ENCODE results near the gene IL1B.

Gene IL1B

DNA sequence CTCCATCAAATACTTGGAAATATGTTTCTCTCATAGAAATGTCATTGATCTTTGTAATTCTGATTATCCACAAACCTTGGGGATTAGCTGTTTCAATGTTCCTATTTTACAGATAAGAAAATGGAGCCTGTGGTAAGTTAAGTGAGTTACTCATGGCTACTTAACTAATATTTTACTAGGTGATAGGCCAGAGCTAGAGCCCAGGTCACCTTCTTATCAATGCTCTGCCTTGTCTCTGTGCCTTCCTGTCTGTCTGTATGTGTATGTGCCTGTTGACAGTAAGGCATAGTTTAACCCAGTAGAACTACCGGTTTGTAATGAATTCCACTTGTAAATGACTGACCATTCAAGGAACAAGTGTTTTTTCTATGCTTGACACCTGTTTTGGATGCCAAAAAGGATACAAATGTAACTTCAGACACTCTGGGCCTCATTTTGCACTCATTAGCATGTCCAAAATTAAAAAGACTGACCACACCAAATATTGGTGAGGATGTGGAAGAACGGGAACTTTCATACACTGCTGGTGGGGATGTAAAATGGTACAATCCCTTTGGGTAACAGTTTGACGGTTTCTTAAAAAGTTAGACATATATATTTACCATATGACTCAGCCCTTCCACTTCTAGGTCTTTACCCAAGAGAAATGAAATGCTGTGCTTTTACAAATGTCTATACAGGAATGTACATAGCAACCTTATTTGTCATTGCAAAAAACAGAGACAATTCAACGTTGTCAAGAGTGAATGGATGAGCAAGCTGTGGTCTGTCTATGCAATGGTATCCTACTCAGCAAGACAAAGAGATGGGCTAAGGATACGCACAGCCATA lies 32.7 kb downstream of the IL1B start:
- DNase-seq = no peak

DNA sequence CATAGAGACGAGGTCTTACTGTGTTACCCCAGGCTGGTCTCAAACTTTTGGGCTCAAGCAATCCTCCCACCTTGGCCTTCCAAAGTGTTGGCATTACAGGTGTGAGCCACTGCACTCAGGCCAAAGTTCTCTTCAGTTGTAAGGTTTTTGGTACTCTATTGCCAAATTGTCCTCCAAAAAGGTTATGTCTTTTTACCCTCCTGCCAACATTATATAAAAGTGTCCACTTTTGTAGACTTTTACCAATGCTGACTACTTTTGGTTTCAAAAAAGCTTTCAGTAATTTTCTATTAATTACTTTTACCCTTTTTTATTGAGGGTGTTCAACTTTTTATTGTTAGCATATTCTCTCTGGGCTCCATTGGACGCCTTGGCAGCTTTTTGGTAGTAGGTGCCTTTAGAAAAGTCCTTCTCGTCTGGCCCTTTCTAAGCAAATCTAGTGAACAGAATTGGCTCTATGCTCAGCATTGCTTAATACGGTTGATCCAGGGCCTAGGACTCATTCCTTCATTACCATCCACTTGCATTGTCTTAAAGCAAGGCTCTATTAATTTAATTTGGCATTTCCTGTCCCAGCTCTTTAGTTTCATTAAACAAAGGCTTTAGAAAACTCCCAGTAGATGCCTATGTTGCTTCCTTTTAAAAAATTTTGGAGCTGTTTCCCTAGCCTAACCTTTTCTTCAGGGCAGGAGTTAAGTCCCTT lies 35.5 kb downstream of the IL1B start:
- no peak for DNase-seq

DNA sequence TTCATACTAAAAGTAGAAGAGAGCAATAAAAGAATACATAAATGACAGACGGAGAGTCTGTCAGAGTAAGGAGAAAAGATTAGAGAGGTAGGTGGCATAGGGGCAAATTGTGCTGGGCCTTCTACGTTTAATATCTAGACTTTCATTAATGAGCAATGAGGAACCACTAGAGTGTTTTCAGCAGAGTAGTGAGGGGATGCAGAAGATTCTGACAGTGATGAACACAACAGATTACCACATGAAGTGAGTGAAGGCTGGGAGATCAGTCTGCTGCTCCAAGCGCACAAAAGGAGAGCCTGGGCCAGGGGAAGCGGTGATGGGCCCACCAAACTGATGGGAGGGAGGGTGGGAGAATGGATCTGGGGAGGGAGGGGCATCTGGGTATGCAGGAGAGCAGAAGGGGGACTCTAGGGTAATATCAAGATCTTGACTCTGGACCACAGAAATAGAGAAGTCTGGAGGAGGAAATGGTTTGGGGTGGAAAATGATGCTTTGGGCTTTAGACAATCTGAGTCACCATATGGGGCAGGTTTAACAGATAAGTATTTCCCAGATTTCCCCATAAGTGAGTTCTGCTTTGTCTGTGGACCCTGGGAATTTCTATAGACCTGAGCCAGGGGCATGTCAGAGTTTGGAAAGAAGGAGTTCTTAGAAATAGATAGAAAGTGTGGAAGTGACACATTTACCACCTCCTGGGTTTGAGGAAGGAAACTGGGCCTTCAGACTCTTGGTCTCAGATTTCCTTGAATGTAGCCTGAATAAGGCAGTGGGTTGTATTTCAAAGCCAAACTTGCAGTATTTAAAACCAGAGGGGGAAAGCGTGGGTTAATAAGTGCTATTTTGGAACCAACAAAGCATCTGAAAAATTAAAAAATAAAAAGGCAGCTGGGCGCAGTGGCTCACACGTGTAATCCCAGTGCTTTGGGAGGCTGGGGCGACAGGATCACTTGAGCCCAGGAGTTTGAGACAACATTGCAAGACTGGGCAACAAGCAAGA lies 37.3 kb downstream of the IL1B start:
- DNase-seq = no peak

DNA sequence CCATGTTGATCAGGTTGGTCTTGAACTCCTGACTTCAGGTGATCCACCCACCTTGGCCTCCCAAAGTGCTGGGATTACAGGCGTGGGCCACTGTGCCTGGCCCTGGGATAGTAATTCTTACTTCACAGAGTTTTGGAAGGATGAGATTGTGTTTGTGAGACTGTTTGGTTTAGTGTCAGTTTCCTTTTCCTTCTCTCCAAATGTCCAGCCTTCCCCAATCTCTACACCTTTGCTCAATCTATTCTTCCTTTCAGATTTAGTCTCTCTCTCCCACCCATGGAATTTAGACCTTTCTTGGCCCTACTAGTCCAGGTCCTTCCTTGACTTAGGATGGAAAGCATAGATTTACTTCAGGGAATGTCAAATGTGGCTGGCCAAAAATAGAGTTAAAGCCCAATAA lies 40.1 kb downstream of the IL1B start:
- no peak for DNase-seq

DNA sequence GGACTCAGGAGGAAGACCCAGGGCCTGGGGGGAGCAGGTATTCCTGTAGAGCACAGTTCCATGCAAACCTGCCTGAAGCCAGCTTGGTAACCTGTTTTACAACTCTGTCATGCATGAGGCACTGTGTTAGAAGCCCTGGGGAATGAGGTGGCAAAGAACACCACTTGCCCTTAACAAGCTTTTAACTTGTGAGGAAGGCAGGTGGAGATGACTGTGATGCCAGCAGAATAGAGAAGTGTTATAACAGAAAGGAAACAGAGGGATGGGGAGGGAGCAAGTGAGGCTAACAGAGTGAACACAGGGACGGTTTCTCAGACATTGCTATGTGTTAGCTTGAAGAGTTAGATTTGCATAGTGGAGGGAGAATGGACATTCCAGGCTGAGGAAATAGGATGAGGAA lies 40.8 kb downstream of the IL1B start:
- no peak for DNase-seq

DNA sequence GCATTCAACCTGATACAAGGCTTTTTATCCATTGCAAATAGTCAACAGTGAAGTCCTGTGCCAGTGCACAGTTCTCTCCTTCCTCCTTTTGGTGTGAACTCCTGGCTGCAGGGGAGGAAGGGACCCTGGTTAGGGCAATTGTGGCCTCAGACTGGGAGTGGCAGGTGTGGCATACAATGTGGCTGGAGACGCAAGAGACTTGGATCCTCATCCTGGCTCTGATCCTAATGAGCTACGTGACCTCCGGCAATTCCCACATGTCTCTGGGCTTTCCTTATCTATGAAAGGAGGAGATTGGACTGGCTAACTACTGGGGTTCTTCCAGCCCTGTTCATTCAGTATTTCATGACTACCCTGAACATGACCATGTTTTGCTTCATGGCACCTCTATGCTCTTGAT lies 41.7 kb downstream of the IL1B start:
- DNase-seq = no peak

DNA sequence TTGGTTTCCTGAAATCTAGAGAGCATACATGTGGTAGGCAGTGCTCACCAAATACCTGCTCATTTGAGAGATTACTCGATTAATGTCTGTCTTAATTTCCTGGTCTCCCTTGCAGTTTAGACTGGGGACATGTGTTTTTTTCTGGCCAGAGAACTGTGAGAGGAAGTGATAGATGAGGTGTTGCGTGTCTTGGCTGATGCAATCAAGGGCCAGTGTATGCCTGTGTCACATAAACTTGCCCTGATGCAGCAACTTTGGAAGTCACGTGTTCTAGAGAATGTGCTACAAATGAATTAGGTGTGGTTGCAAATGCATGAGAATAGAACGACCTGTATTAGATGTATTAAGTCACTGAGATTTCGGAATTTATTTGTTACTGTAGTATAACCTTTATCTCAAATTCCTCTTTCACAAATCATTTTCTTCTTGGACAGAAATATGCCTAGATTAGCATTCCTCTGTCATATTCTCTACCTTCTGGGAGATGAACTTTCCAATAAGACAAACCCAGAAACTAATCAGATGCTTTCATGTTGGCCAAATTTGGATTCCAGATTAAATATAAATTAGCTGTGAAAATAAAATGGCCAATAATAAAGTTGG lies 42.3 kb downstream of the IL1B start:
- peak; percentile 41 for DNase-seq

DNA sequence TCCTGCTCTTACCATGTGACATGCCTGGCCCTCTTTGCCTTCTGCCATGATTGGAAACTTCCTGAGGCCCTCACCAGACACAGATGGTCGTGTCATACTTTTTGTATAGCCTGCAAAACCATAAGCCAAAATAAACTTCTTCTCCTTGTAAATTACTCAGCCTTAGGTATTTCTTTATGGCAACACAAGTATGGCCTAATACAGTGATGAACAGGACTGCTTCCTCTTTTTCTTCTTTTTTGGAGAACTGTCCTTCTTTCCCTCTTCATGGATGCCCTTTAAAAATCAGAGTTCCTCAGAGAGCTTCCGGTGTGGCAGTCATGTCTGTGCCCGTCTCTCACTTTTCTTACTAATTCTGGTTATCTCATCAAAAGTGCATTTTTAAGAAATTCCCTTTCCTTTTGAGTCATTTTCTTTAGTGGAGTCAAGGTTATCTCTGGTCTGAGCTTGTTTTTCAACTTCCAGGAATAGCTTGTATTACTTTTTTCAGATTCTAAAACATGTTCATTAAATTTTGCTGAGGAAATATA lies 43.1 kb downstream of the IL1B start:
- no peak for DNase-seq

DNA sequence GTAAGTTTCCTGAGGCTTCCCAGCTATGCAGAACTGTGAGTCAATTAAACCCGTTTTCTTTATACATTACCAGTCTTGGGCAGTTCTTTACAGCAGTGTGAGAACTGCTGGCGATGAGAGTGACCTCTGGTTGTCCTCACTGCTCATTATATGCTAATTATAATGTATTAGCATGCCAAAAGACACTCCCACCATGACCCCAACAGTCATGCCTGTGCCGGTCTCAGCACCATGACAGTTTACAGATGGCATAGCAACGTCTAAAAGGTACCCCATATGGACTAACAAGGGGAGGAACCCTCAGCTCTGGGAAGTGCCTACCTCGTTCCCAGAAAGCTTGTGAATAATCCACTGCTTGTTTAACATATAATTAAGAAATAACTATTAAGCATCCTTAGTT lies 44.2 kb downstream of the IL1B start:
- DNase-seq = no peak

DNA sequence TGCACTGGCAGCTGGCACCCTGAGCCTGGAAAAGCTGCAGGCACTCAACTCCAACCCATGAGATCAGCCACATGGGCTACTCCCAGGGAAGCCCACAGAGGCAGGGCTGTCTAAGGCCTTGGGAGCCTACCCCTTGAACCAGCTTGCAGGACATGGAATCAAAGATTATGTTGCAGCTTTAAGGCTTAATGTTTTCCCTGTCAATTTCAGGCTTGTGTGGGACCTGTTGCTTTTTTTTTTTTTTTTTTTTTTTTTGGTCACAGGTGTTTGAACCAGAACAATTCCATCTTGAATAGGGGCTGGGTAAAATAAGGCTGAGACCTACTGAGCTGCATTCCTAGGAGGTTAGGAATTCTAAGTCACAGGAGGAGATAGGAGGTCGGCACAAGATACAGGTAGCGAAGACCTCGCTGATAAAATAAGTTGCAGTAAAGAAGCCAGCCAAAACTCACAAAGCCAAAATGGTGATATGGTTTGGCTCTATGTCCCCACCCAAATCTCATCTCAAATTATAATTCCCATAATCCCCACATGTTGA lies 44.8 kb downstream of the IL1B start:
- DNase-seq = no peak

DNA sequence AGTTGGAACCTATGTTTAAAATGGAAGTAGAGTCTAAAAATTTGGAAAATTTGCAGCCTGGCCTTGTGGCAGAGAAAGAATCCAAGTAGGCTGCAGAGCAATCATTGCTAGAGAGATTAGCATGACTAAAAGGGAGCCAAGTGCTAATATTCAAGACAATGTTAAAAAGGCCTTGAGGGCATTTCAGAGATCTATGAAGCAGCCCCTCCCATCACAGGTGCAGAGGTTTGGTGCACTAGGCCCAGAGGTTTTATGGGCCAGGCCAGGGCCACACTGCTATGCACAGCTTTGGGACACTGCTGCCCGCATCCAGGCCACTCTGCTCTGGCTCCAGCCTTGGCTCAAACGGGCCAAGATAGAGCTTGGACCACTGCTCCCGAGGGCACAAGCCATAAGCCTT lies 45.6 kb downstream of the IL1B start:
- DNase-seq = no peak

DNA sequence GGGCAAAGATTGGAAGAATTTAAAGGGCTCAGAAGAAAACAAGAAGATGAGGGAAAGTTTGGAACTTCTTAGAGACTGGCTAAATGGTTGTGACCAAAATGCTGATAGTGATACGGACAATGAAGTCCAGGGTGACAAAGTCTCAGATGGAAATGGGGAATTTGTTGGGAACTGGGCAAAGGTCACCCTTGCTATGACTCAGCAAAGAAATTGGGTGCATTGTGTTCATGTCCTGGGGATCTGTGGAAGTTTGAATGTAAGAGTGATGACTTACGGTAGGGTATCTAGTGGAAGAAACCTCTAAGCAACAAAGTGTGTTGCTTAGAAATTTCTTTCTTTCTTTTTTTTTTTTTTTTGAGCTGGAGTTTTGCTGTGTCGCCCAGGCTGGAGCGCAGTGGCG lies 46.3 kb downstream of the IL1B start:
- no peak for DNase-seq

DNA sequence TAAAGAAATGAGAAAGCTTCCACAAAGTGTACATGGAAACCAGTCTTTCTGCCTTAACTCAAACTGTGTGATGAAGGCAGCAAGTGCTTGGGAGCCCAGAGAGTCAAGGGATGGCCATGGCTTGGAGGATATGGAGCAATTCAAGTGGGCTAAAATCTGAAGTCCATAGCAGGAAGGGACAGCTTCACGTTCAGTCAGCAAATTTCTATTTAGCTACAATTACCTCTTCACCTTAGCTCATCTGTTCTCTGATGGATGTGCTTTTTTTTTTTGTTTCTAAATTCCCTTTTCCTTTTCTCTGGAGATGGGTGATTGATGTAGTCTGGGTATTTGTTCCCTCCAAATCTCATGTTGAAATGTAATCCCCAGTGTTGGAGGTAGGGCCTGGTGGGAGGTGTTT lies 47.4 kb downstream of the IL1B start:
- DNase-seq = no peak

DNA sequence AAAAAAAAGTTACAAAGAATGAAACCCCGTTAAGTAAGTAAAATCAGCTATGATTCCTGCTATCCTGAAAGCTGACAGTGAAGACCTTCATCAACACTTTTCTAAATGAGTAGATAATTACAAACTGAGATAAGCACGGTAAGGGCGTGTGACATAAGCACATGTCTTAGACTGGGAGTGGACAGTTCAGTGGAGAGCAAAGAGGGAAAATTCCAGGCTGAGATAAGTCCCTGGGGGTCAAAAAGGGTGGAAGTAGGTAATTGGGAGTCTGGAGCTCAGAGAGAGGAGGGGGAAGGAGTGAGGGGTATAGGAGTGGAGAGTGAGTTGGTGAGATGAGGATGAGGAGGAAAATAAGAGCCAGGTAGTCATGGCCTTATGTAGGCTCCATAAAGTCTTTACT lies 47.9 kb downstream of the IL1B start:
- DNase-seq = no peak

DNA sequence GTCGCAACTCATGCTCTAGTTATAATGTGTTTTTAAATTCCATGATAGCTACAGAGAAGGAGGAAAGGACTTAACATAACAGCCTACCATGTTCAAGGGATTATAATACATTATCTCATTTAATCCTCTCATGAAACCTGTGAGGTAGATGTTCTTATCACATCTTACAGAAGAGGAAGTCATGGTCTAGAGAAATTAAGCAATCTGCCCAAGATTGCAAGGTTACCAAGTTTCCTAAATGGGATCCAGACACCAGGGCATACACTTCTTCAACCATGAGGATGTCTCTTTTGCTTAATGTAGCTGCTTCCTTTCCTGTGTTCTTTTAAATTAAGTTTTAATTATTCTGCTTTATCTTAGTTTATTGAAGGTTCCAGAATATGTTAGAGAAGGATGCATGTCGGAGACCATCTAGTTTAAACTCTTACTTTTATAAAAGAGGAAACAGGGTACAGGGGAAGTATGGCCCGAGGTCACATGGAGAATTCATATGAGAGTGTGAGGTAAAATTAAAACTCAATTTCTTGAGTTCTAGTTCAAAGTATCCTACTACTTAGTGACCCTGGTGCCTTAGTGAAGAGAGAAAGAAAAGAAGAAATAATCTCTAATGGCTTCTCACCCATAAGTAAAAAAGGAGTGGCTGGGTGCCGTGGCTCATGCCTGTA lies 48.7 kb downstream of the IL1B start:
- DNase-seq = no peak

DNA sequence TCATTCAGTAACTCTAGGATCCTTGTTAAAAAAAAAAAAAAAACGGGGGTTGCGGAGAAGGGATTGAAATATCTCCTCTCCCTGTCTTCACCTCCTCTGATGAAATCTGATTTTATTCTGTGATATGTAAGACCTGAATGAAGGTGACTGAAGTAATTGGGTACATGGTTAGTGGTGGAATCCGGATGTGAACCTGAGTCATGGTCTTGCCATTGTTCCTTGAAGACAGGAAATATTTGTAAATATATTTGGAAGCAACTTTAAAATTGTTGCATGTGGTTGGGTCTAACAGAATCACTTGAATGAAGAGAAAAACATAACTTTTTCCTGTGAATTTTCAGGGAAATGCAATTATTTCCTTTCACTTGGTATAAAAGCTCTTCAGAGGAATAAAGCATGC lies 49.3 kb downstream of the IL1B start:
- no peak for DNase-seq

DNA sequence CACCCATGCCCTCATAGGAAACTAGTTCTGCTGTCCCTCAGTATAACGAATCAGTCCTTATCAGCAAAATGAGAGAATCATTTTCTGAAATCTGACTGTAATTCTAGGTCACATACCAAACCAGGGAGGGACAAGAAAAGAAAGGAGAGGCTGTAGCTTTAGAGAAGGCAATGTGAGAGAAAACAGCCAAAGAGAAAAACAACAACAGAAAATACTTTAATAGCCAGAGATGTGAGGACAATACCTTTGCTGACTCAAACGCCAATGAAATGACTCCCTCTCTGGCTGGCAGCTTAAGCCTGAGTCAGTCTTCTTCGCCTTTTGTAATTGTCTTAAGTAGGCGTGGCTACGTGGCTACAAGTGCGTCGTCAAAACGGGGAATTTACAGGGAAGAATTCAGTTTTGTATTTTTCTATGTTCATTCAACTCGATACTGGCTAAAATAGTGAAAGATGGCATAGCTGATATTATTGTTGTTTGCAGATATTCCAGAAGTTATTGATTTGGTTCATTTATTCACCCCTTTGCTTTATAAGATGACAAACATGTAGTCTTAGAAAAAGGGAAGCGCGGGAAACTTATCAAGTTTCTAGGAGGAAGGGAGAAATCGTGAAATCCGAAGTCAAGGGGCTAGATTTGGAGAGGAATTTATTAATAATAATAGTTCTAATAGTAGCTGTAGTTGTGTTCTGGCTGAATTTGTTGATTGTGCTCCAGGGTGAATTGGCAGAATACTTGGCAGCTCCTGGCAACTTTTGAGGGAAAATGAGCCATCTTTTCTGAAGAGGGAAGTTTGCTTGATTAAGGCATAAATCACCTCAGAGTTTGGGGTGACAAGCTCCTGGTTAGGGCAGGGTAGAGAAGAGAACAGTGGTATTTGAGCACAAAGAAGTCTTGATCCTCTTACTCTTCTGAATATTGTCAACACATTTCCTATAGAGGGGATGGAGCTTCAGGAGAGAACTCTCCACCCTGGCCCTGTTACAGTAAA lies 52.1 kb downstream of the IL1B start, which contains the start of gene IL1A:
IL1A (minus strand) TSS at position 295 of the 991 bp plus-strand sequence. CDS start 723 bp downstream, outside the sequence.
- DNase-seq = no peak

DNA sequence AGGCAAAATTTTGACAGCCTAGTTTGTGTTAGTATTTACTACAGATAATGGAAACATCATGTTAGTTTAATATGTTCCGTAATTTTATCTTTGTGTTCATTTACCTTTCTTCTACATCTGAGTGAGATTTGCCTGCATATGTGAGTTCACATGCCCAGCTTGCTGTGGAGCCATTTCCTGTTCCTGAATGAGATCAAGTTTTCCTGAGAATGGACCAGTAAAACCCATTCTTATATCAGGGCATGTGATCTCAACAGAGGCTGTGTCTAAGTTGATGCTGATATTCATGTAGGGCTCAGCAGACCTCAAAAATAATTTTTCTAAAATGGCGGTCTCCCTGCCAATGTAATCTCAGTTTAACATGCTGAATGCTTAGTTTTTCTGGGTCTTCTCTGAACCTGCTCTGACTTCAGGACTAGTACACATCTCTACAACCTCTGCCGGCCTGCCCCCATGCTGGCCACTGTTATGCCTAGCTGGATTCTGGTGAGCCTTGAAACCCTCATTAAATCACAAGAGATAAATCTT lies 53.3 kb downstream of the IL1B start:
- DNase-seq = no peak

DNA sequence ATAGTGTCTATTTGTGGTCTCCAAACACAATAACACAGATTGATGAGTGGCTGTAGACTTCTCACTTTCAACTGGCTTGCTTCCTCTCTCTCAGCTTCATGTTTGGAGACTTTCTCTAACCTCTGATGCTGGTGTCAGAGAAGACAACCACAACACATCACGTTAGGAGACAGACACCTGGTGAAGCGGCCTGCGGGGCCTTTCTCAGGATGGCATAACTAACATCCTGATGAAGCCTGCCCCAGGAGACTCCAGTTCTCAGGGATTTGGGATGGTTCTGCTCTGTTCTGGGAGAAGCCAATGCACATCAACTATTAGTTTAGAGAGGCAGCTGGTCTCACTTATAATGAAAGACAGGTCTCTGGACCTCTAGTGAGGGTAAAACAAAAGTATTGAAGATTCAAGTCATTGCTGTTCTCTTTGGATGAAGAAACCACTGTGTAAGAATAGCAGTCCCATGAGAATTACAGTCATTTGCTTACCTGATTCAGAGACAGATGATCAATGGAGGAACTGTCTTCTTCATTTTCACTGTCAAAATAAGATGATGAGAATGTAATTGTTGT lies 54.3 kb downstream of the IL1B start:
- DNase-seq = no peak

Measured in stimulated activated CD4-positive, alpha-beta T cell treated with anti-CD3 and anti-CD28 coated beads, Interleukin-15, amount 100 ng/mL, for 24 hours (primary cell).